HFFc6 (cell line): ENCODE results near the gene GALNT2. TPM values are rescaled to one million over a fixed set of nuclear protein-coding genes. Genes with fewer than 3 reads are reported as not detected.
A peak's percentile ranks its signal among the peaks of the same experiment; 100 is the strongest.

Source experiments
- DNase-seq: peaks from one replicate; pipeline ENCODE4 v3.0.0-alpha.2; 2018
- H3K27ac Mint-ChIP-seq: 2 replicates; pipeline ENCODE4 v1.8.0; 2020; ENCODE audit warnings: mild to moderate bottlenecking, mixed read lengths
- H3K27me3 Mint-ChIP-seq: 2 replicates; pipeline ENCODE4 v1.8.0; 2021; ENCODE audit warnings: mild to moderate bottlenecking, moderate library complexity, mixed read lengths; ENCODE audit not compliant: insufficient read depth
- H3K36me3 Mint-ChIP-seq: 2 replicates; pipeline ENCODE4 v1.8.0; 2021; ENCODE audit warnings: low read depth, mixed read lengths
- H3K4me1 Mint-ChIP-seq: 2 replicates; pipeline ENCODE4 v1.8.0; 2020; ENCODE audit warnings: low read depth, mixed read lengths
- H3K4me3 Mint-ChIP-seq: 2 replicates; pipeline ENCODE4 v1.8.0; 2020; ENCODE audit warnings: mild to moderate bottlenecking, moderate library complexity, mixed read lengths
- H3K9me3 Mint-ChIP-seq: 2 replicates; pipeline ENCODE4 v1.8.0; 2020; ENCODE audit warnings: mild to moderate bottlenecking, mixed read lengths
- CTCF ChIP-seq: fragments of 200-600 bp; sonication (generic); IDR thresholded peaks from 2 replicates; pipeline ENCODE4 v1.5.0; 2021; ENCODE audit warnings: antibody characterized with exemption, mild to moderate bottlenecking
- total RNA-seq, 6 experiments: library from RNA; stranded (reverse); fragmentation: NEBNext Ultra II Directional; extraction: Animal tissue kit (Norgen Biotek cat#: 25700); gene quantifications; 2 replicates in 1 of 6; 3 replicates in 5 of 6; pipeline ENCODE4 v1.2.3, GENCODE V29; 2021

The GALNT2 gene
- total RNA-seq, 6 experiments from 2014 or later, result 174 to 194 (median 181) TPM

- DNase-seq, result no peak
- no peak overlapping the region for H3K4me3 Mint-ChIP-seq
- no peaks in the 10 kb centered on the region for H3K9me3 Mint-ChIP-seq
- peaks cover 63% of the 10 kb centered on the region for H3K4me1 Mint-ChIP-seq
- peak overlapping the region; percentile 98 for H3K27ac Mint-ChIP-seq
- no peak for TF ChIP-seq CTCF
- H3K36me3 Mint-ChIP-seq, result peaks cover 29% of the 10 kb centered on the region
- H3K27me3 Mint-ChIP-seq, result peaks cover 3% of the 10 kb centered on the region
These were observed 45.7 kb downstream of the GALNT2 start for GRCh38 chr1:230112782-230113181.

GRCh38 chr1:230113235-230113592 is 46.2 kb downstream of the GALNT2 start:
- Mint-ChIP-seq H3K4me3 (peak overlapping the region; percentile 87), H3K27ac (peak overlapping the region; percentile 98), H3K36me3 (peaks cover 34% of the 10 kb centered on the region), H3K9me3 (no peaks in the 10 kb centered on the region), H3K27me3 (peaks cover 3% of the 10 kb centered on the region), H3K4me1 (peaks cover 59% of the 10 kb centered on the region)
- TF ChIP-seq CTCF, result no peak
- no peak for DNase-seq

GRCh38 chr1:230113593-230114236 is 46.7 kb downstream of the GALNT2 start:
- Mint-ChIP-seq H3K27ac (peak overlapping the region; percentile 98), H3K4me3 (peak overlapping the region; percentile 87), H3K9me3 (no peaks in the 10 kb centered on the region), H3K4me1 (peaks cover 54% of the 10 kb centered on the region), H3K27me3 (peaks cover 3% of the 10 kb centered on the region), H3K36me3 (peaks cover 31% of the 10 kb centered on the region)
- peak; percentile 78 for DNase-seq
- TF ChIP-seq CTCF, result no peak

- Mint-ChIP-seq H3K27me3 (peaks cover 3% of the 10 kb centered on the region), H3K9me3 (no peaks in the 10 kb centered on the region), H3K4me1 (peaks cover 53% of the 10 kb centered on the region), H3K27ac (peak overlapping the region; percentile 98), H3K4me3 (peak overlapping the region; percentile 87), H3K36me3 (peaks cover 30% of the 10 kb centered on the region)
- no peak for DNase-seq
- no peak for TF ChIP-seq CTCF
These were observed 47.2 kb downstream of the GALNT2 start for GRCh38 chr1:230114237-230114651.

- H3K4me3 Mint-ChIP-seq, result no peak overlapping the region
- no peaks in the 10 kb centered on the region for H3K9me3 Mint-ChIP-seq
- no peak for DNase-seq
- peaks cover 43% of the 10 kb centered on the region for H3K36me3 Mint-ChIP-seq
- TF ChIP-seq CTCF, result no peak
- H3K4me1 Mint-ChIP-seq, result peaks cover 43% of the 10 kb centered on the region
- H3K27me3 Mint-ChIP-seq, result peaks cover 3% of the 10 kb centered on the region; the same call in 1 of the 2 replicates
- H3K27ac Mint-ChIP-seq, result no peak overlapping the region
These were observed 50.7 kb downstream of the GALNT2 start for GRCh38 chr1:230117694-230118093.
